ENCODE data around the gene ST6GALNAC3.

ST6GALNAC3 gene

GRCh38 chr1:76247261-76247852 lies 172.8 kb downstream of the ST6GALNAC3 start:
- H3K4me2 ChIP-seq (ENCODE audit: low read length) = no peak overlapping the region

GRCh38 chr1:76250271-76250670 lies 175.7 kb downstream of the ST6GALNAC3 start:
- Histone ChIP-seq H3K4me3 (ENCODE audit: low read length) (no peak overlapping the region), H3K4me2 (ENCODE audit: low read length) (no peak overlapping the region), H3K27me3 (ENCODE audit: low read depth, low read length) (no peaks in the 10 kb centered on the region), H3K9ac (ENCODE audit: low read length) (no peak overlapping the region), H3K4me1 (ENCODE audit: low read length) (no peaks in the 10 kb centered on the region), H2AFZ (ENCODE audit: low read depth, low read length) (no peak overlapping the region), H3K9me3 (ENCODE audit: insufficient read depth, low read length) (no peaks in the 10 kb centered on the region), H3K27ac (ENCODE audit: low read length) (no peak overlapping the region), H4K20me1 (ENCODE audit: insufficient read depth, low read length) (no peaks in the 10 kb centered on the region), H3K79me2 (ENCODE audit: low read length) (no peaks in the 10 kb centered on the region), H3K36me3 (replicated peaks; ENCODE audit: low read depth, low read length) (no peaks in the 10 kb centered on the region)
- TF ChIP-seq, protein P1, sequence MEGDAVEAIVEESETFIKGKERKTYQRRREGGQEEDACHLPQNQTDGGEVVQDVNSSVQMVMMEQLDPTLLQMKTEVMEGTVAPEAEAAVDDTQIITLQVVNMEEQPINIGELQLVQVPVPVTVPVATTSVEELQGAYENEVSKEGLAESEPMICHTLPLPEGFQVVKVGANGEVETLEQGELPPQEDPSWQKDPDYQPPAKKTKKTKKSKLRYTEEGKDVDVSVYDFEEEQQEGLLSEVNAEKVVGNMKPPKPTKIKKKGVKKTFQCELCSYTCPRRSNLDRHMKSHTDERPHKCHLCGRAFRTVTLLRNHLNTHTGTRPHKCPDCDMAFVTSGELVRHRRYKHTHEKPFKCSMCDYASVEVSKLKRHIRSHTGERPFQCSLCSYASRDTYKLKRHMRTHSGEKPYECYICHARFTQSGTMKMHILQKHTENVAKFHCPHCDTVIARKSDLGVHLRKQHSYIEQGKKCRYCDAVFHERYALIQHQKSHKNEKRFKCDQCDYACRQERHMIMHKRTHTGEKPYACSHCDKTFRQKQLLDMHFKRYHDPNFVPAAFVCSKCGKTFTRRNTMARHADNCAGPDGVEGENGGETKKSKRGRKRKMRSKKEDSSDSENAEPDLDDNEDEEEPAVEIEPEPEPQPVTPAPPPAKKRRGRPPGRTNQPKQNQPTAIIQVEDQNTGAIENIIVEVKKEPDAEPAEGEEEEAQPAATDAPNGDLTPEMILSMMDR (IDR thresholded peaks at IDR 0.05; ENCODE audit: low read depth, low read length) = no peak
- no peak for TF ChIP-seq EZH2phosphoT487 (IDR thresholded peaks at IDR 0.05; ENCODE audit: low read depth)

More at GRCh38 chr1:76247261-76247852, 172.8 kb downstream of the ST6GALNAC3 start:
- Histone ChIP-seq H3K27me3 (ENCODE audit: low read depth, low read length) (no peaks in the 10 kb centered on the region), H3K9me3 (ENCODE audit: insufficient read depth, low read length) (no peaks in the 10 kb centered on the region), H3K79me2 (ENCODE audit: low read length) (no peaks in the 10 kb centered on the region), H3K4me1 (ENCODE audit: low read length) (no peaks in the 10 kb centered on the region), H3K4me3 (ENCODE audit: low read length) (no peak overlapping the region), H3K9ac (ENCODE audit: low read length) (no peak overlapping the region), H3K27ac (ENCODE audit: low read length) (no peak overlapping the region), H4K20me1 (ENCODE audit: insufficient read depth, low read length) (no peaks in the 10 kb centered on the region), H2AFZ (ENCODE audit: low read depth, low read length) (no peak overlapping the region), H3K36me3 (replicated peaks; ENCODE audit: low read depth, low read length) (no peaks in the 10 kb centered on the region)
- no peak for TF ChIP-seq EZH2phosphoT487 (IDR thresholded peaks at IDR 0.05; ENCODE audit: low read depth)
- TF ChIP-seq, protein P1 (IDR thresholded peaks at IDR 0.05; ENCODE audit: low read depth, low read length) = no peak

GRCh38 chr1:76252431-76252830 lies 177.9 kb downstream of the ST6GALNAC3 start:
- H3K4me2 ChIP-seq (ENCODE audit: low read length) = no peak overlapping the region
- no peak overlapping the region for H3K27ac ChIP-seq (ENCODE audit: low read length)
- TF ChIP-seq EZH2phosphoT487 (IDR thresholded peaks at IDR 0.05; ENCODE audit: low read depth) = no peak
- TF ChIP-seq, protein P1 (IDR thresholded peaks at IDR 0.05; ENCODE audit: low read depth, low read length) = no peak
- no peaks in the 10 kb centered on the region for H3K9me3 ChIP-seq (ENCODE audit: insufficient read depth, low read length)
- H3K27me3 ChIP-seq (ENCODE audit: low read depth, low read length) = no peaks in the 10 kb centered on the region
- no peak overlapping the region for H3K9ac ChIP-seq (ENCODE audit: low read length)
- no peaks in the 10 kb centered on the region for H4K20me1 ChIP-seq (ENCODE audit: insufficient read depth, low read length)
- no peaks in the 10 kb centered on the region for H3K36me3 ChIP-seq (replicated peaks; ENCODE audit: low read depth, low read length)
- H3K79me2 ChIP-seq (ENCODE audit: low read length) = no peaks in the 10 kb centered on the region
- H2AFZ ChIP-seq (ENCODE audit: low read depth, low read length) = no peak overlapping the region
- H3K4me3 ChIP-seq (ENCODE audit: low read length) = no peak overlapping the region
- no peaks in the 10 kb centered on the region for H3K4me1 ChIP-seq (ENCODE audit: low read length)

GRCh38 chr1:76254104-76255030 lies 179.8 kb downstream of the ST6GALNAC3 start:
- H3K9ac ChIP-seq (ENCODE audit: low read length) = no peak overlapping the region
- no peaks in the 10 kb centered on the region for H3K9me3 ChIP-seq (ENCODE audit: insufficient read depth, low read length)
- no peaks in the 10 kb centered on the region for H4K20me1 ChIP-seq (ENCODE audit: insufficient read depth, low read length)
- no peak overlapping the region for H3K4me2 ChIP-seq (ENCODE audit: low read length)
- TF ChIP-seq, protein P1 (IDR thresholded peaks at IDR 0.05; ENCODE audit: low read depth, low read length) = no peak
- no peak for TF ChIP-seq EZH2phosphoT487 (IDR thresholded peaks at IDR 0.05; ENCODE audit: low read depth)
- no peaks in the 10 kb centered on the region for H3K27me3 ChIP-seq (ENCODE audit: low read depth, low read length)
- H3K4me1 ChIP-seq (ENCODE audit: low read length) = no peaks in the 10 kb centered on the region
- H3K4me3 ChIP-seq (ENCODE audit: low read length) = no peak overlapping the region
- H3K27ac ChIP-seq (ENCODE audit: low read length) = no peak overlapping the region
- no peaks in the 10 kb centered on the region for H3K36me3 ChIP-seq (replicated peaks; ENCODE audit: low read depth, low read length)
- H2AFZ ChIP-seq (ENCODE audit: low read depth, low read length) = no peak overlapping the region
- no peaks in the 10 kb centered on the region for H3K79me2 ChIP-seq (ENCODE audit: low read length)
